Activated naive CD4-positive, alpha-beta T cell treated with anti-CD3 and anti-CD28 coated beads, Interleukin-2, amount 50 U/mL, for 16 hours (primary cell): ENCODE results near the gene DCAF8L1.
"Not testable (repeated sequence)": the region's sequence is repeated elsewhere in the genome, so short reads cannot be mapped to it uniquely, and the experiment has no call there.

Source experiments
- DNase-seq: peaks from one replicate; pipeline ENCODE4 v3.0.0-alpha.2; 2020

The DCAF8L1 gene

GRCh38 chrX:27981349-27981748 lies at the start of gene DCAF8L1:
TSS of gene DCAF8L1 (minus strand) at chrX:27981449. CDS start at chrX:27981334, 115 bp downstream.
- DNase-seq: no peak

DNA sequence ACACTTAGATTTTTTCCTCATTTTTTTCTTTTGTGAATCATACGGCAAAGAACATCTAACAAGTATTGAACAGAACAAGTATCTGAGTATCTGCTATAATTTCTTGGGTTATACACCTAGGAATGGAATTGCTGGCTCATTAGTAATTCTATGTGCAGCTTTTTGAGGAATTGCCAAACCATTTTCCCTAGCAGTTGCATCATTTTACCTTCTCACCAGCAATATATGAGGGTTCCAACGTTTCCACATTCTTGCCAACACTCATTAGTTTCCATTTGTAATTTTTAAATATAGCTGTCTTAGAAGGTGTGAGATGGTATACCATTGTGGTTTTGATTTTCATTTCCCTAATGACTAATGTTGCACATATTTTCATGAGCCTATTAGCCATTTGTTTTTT lies 41.1 kb upstream of the DCAF8L1 start:
- DNase-seq: no peak

DNA sequence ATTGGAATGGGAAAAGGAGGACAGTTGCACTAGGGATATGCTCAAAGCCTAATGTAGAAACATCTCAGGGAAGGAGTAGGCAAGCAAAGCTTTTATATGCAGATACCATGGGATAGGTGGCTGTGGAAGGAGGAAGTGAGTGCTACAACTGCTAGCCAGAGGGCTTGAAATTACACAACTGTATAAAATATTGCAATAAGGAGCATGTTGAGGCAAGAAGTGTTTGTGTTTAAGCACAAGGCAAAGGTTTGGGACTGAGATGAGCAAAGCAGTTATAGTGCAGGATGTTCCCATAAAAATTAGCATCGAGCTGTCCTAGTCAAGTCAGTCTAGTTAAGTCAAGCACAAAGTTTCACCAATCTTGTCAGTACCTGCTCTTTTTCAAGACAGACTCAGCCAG lies 35.6 kb upstream of the DCAF8L1 start:
- no peak for DNase-seq

- no peak for DNase-seq
Measured at GRCh38 chrX:28015993-28016392, 34.7 kb upstream of the DCAF8L1 start.

DNA sequence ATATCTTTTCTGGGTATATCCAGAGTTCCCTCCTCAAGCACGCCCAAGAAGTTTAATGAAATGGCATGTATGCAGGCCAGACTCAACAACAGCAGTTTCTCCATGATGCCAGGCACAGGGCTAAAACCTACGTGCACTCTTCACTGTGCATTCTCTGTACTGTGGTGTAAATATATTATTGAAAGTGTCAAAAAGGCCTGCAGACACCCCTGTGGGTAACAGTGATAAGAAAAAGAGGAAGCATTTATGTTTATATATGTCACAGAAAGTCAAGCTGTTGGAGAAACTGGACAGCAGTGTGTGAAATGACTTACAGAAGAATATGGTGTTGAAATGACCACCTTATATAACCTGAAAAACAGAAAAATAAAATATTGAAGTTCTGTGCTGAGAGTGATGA lies 29.6 kb upstream of the DCAF8L1 start:
- DNase-seq: no peak

DNA sequence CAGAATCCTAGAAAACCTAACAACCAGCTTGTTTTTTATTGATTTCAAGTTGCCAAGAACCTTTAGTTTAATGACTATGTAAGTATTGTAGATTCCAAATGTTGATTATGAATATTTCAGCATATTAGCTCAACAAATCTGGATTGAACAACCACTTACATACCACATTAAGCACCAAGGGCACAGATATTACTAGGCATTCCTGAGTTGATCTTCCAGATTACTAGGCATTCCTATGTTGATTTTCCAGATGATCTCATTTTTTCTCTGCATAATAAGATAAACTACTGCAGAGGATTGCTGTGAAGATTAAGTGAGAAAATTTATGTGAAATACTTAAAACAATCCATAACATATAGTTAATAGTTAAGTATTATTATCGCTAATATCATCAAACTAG lies 17.4 kb upstream of the DCAF8L1 start:
- no peak for DNase-seq

DNA sequence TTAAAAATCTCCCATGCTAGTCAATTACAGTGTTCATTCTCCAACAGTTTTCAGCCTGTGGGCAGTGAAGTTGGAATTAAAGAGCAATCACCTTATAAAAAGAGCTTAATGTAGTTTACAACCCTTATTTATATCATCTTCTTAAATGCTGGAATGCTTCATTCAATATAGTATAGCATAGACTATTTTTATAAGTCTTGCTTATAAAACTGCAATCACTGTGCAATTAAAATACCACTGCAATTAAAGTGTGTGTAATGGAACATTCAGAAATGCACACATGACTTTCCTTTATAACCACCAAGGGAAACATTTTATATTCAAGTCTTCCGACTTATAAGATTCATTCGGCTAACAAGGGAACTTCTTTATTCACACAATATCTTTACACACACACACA lies 16.4 kb upstream of the DCAF8L1 start:
- no peak for DNase-seq

DNA sequence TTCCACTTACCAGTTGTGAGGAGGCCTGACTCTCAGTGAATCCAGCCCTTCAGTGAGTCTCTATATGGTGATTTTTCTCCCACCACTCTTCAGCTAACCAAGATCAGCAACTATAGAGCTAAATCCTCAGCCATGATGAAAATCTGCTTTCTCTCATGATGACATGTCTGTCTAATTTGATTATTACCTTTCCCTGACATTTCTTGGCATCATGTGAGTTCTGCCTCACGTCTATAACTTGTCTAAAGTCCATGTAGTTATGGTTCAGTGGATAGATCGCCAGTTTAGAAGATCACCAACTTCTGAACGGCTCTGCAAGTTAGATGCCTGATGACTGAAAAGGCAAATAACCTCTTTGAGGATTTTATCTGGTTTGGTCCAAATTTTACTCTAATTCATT lies 14.9 kb upstream of the DCAF8L1 start:
- no peak for DNase-seq

DNA sequence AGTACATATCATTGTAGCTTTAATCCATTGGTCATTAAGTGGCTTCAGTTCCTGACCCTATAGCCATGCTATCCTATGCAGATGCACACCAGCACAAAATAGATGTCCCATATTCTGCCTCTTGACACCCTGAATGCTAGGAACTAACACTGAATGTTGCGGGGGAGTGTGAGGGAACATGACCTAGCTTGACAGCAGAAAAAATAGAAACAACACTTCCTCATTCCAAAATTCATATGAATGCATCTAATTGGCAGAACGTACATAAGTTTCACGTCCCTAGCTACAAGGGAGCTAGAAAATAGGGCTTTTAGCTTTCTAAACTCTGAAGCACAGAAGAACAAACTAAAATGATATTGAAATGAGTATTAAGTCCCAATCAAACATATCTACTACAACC lies 14.4 kb upstream of the DCAF8L1 start:
- DNase-seq: no peak

- DNase-seq: no peak
Measured at GRCh38 chrX:27987862-27988646, 6.8 kb upstream of the DCAF8L1 start.

DNA sequence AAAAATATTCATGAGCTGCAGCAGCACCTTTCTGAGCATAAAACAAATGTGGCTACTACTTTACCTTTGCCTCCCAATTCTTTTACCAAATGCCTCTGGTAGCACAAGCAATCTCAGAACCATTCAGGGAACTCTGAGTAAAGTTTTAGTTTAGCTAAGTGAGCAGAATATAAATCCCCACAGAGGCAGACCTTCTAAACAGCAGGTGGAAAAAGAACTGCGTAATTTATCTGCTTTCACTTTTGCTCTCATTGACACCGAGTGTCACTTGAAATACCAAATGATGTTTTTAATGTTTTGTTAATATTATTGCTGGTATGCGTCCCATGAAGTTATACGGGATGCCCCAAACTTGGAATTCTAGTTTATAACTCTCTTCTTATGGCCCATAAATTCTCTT lies 4.3 kb downstream of the DCAF8L1 start:
- DNase-seq: not testable (repeated sequence)

- DNase-seq: no peak
Measured at GRCh38 chrX:27976284-27976683, 5.0 kb downstream of the DCAF8L1 start.

GRCh38 chrX:27968878-27969277 lies 12.4 kb downstream of the DCAF8L1 start:
- DNase-seq: no peak

DNA sequence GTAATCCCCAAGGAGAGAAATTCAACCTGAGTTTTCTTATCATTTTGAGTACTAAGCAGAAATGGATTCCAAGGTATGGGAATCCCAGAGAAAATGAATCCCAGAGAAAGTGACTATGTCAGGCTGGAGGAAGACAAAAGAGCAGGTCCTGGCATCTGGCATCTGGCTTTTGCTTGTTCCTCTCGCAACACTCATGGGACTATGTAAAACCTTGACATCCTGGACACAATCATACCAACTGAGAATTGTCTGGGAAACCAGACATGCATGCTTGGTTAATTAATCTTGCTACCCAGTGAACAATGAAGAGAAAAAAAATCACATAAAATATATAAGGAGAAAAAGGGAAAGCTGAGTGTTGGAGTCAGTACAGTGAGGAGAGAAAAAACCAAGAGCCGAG lies 12.9 kb downstream of the DCAF8L1 start:
- no peak for DNase-seq

DNA sequence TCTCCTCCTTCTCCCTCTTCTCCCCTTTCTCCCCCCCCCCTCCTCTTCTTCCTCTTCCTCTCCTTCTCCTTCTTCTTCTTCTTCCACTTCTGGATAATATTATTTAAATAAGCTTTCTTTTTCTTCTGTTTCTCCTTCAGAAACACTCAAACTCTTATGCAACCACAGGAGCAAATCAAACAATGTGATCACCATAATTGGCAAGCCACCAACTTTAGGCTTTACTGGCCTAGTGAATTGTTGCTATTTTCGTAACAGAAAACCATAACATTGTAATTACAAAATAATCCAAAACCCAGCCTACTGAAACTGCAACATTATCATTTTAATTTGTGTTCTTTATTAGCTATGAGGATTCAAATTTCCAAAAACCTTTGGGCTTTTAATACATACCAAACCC lies 14.3 kb downstream of the DCAF8L1 start:
- DNase-seq: no peak

DNA sequence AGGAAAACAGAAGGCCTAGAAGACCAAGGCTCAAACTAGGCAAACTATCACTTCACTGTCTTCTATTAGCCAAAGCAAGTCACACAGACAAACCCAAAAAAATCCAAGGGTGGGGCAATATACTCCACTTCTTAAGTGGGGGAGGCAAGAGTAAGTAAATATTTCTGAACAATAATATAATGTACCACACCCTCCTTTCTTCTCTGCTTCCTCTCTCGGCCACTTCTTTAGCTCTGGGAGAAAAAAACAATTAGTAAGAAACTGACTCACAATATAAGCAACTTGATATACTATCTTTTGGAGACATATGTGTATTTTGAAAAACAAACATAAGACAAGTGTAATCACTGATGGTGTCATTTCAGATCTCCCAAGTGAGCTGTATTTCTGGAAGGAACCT lies 14.8 kb downstream of the DCAF8L1 start:
- DNase-seq: no peak

- not testable (repeated sequence) for DNase-seq
Measured at GRCh38 chrX:27965348-27965747, 15.9 kb downstream of the DCAF8L1 start.

- no peak for DNase-seq
Measured at GRCh38 chrX:27964432-27964831, 16.8 kb downstream of the DCAF8L1 start.

DNA sequence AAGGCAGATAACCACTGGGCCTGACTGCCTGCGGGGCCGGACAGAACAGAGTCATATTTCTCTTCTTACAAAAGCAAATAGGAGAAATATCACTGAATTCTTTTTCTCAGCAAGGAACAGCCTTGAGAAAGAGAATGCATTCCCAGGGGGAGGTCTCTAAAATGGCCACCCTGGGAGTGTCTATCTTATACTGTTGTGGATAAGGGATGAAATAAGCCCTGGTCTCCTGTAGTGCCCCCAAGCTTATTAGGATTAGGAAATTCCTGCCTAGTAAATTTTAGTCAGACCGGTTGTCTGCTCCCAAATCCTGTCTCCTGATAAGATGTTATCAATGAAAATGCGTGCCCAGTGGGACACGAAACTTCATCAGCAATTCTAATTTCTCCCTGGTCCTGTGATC lies 20.8 kb downstream of the DCAF8L1 start:
- not testable (repeated sequence) for DNase-seq

DNA sequence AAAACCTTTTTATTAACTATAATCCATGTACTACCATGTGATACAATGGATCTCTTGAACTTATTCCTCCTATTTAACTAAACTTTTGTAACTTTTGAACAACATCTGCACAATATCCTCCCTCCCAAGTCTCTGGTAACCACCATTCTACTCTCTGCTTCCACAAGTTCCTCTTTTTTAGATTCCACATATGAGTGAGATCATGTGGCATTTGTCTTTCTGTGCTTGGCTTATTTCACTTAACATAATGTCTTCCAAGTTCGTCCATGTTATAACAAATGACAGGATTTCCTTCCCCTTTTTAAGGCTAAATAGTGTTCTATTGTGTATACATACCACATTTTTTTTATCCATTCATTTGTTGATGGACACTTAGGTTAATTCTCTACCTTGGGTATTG lies 28.1 kb downstream of the DCAF8L1 start:
- no peak for DNase-seq

GRCh38 chrX:27933361-27933760 lies 47.9 kb downstream of the DCAF8L1 start:
- no peak for DNase-seq
